HG03045 (cell line): ENCODE results near the gene CHFR.
"Not testable (repeated sequence)": the region's sequence is repeated elsewhere in the genome, so short reads cannot be mapped to it uniquely, and the experiment has no call there.

ENCODE experiments used
- ATAC-seq: cut with Tn5 transposase; IDR thresholded peaks from one replicate; pipeline ENCODE4 v1.9.1; 2021; ENCODE audit warnings: mild to moderate bottlenecking, moderate library complexity; ENCODE audit not compliant: unreplicated experiment

The CHFR gene

DNA sequence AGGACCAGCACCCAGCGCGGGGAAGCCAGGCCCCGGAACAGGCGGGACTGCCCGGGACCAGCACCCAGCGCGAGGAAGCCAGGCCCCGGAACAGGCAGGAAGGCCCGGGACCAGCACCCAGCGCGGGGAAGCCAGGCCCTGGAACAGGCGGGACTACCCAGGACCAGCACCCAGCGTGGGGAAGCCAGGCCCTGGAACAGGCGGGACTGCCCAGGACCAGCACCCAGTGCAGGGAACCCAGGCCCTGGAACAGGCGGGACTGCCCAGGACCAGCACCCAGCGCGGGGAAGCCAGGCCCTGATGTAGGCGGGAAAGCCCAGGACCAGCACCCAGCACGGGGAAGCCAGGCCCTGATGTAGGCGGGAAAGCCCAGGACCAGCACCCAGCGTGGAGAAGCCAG, 12.8 kb downstream of the CHFR start:
- not testable (repeated sequence) for ATAC-seq

DNA sequence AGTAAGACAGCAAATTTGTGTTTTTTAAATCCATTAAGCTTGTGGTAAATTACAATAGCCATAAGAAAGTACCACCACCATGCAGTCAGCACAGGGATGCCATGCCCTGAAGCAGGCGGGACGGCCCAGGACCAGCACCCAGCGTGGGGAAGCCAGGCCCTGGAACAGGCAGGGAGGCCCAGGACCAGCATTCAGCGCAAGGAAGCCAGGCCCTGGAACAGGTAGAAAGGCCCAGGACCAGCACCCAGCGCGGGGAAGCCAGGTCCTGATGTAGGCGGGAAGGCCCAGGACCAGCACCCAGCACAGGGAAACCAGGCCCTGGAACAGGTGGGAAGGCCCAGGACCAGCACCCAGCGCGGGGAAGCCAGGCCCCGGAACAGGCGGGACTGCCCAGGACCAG, 13.2 kb downstream of the CHFR start:
- no peak for ATAC-seq

DNA sequence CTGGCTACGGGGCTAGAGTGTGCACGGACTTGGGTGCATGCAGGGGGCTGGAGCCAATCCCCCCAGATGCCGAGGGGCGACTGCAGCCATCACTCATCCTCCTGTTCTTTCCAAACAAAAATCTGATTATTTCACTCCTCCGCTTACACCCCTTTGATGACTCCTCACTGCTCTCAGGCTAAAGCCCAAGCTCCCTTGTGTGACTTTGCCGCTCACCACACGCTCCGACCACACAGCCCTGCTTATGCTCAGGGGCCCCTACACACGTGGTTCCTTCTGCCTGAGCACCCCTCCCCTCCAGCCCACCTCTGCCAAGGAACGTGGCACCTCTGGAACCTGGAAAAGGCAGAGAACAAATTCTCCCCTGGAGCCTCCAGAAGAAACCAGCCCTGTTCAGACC, 13.7 kb downstream of the CHFR start:
- no peak for ATAC-seq

DNA sequence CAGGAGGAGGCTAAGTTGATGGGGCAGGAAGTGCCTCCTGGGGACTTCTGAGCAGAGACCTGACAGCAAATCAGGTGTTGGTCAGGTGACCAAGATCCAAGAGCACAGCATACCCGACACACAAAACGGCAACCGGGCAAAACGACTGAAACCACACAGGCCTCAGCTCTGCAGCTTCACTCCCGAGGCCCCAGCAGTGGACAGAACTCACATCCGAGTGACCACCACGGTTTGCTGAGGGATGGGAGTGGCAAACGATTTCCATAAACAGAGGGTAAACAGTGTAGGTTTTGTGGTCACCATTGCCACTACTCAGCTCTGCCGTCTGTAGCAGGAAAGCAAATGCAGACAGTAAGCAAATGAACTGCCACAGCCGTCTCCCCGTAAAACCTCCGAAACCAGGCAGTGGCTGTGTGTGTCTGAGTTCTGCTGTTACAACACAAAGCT, 14.4 kb downstream of the CHFR start:
- ATAC-seq, result no peak

DNA sequence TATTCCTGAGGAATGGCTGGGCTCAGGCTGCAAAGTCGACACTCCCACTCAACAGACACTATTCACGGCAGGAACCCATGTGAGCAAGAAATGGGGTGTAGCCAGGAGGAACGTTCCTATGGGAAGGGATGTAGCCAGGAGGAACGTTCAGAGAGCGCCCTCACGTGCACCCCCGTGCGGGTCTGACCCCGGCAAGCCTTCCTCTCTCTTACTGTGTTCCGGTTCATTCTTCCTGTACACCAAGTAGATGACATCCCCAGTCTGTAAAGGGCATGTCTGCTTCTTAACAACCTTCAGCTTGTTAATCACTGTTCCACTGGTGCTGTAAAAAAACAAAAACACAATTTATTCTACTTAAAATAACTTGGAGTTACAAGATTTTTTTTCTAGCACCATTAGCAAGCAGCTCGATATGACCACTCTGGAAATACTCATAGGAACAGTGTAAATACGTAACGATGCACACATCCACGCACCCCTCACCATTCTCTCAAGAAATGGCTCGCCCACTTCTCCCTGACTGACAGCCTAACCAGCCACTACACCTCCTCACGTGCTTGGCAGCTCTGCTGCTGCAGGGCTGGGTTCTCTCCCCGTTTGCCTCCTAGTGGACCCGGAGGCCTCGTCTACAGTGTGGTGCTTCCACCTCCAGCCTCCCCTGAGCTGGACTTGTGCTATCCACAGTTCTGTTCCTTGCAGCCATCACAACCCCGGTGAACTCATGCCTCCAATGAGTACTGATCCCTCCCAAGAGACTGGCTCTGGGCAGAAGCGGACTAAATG, 15.1 kb downstream of the CHFR start:
- no peak for ATAC-seq

DNA sequence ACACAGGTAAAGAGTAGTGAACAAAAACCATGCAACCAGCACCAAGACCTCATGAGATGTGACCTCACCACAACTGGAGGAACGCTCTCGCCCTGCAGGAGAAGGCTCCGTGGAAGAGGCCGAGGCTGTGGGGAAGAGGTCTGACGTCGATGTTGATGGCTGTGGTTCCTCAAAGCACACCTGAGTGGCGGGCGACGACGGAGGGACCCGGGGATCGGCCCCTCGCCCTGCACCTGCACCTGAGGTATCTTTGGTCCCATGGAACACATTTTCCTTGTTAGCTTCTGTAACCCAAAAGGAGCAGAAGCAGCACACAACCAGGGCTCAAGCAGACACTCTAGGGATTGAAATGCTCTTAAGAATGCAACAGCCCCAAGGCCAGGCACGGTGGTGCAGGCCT, 17.9 kb downstream of the CHFR start:
- ATAC-seq, result no peak

DNA sequence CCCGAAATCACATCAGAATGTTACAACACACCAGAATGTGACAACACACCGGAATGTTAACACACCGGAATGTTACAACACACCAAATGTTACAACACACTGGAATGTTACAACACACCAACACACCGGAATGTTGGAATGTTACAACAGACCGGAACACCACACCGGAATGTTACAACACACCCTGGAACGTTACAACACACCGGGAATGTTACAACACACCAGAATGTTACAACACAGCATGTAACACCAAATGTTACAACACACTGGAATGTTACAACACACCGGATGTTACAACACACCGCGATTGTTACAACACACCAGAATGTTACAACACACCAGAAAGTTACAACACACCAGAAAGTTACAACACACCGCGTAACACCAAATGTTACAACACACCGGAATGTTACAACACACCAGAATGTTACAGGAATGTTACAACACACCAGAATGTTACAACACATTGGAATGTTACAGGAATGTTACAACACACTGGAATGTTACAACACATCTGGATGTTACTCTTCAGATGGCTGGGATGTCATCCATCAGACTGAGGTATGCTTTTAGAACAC, 21.1 kb downstream of the CHFR start:
- no peak for ATAC-seq

DNA sequence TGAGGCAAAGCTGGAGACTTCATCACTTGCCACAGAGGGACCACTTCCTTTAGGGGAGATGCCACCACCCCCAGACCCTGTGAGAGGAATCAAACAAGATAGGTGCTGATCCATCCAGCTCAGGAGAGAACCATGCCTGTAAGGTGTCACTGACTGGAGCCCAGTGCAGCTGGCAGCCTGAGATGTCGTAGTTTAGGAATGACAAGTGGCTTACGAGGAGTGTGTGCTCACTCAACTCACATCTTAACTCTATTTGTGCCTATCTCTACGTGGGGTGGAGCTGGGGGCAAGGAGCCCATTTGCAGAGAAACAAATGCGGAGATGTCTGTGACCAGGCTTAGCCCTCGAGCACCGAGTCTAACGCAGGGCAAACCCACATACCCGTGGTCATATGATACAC, 25.8 kb downstream of the CHFR start:
- ATAC-seq, result no peak

DNA sequence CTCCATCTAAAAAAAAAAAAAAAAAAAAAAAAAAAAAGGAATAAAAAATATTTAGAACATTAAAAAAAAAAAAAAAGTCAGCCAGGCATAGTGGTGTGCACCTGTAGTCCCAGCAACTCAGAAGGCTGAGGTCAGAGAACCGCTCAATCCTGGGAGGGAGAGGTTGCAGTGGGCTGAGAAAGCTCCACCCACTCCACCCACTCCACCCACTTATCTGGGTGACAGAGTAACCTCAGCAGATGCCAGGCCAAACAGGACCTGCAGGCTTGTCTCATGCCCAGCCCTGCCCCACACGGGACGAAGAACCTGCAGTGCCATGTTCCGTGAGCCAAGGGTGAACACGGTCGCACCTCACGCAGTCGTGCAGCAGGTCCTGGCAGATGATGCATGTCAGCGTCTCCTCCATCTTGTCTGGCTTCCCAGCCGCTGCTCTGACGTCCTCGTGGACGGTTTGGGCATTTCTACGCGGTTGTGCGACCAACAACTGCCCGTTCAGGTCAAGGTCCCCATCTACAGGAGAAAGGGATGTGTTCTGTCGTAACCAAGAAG, 28.6 kb downstream of the CHFR start:
- no peak for ATAC-seq

DNA sequence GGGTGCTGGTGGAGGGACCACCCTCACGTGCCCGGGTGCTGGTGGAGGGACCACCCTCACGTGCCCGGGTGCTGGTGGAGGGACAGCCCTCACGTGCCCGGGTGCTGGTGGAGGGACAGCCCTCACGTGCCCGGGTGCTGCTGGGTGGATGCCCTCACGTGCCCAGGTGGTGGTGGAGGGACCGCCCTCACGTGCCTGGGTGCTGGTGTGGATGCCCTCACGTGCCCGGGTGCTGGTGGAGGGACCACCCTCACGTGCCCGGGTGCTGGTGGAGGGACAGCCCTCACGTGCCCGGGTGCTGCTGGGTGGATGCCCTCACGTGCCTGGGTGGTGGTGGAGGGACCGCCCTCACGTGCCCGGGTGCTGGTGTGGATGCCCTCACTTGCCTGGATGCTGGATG, 30.4 kb downstream of the CHFR start:
- not testable (repeated sequence) for ATAC-seq

DNA sequence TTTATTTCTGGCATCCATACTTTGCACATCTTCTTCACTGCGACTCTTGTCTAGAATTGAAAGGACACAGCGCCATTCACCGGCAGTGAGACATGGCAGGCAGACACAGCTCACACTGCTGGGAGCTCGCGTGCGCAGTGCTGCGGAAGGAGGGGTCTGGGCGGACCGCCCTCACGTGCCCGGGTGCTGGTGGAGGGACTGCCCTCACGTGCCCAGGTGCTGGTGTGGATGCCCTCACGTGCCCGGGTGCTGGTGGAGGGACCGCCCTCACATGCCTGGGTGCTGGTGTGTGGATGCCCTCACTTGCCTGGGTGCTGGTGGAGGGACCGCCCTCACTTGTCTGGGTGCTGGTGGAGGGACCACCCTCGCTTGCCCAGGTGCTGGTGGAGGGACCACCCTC, 30.8 kb downstream of the CHFR start:
- ATAC-seq, result no peak

DNA sequence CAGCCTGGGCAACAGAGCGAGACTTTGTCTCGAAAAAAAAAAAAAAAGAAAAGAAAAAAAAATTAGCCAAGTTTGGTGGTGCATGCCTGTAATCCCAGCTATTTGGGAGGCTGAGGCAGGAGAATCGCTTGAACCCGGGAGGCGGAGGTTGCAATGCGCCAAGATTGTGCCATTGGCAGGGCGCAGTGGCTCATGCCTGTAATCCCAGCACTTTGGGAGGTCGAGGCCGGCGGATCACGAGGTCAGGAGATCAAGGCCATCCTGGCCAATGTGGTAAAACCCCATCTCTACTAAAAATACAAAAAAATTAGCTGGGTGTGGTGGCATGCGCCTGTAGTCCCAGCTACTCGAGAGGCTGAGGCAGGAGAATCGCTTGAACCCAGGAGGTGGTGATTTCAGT, 32.2 kb downstream of the CHFR start:
- ATAC-seq, result not testable (repeated sequence)

DNA sequence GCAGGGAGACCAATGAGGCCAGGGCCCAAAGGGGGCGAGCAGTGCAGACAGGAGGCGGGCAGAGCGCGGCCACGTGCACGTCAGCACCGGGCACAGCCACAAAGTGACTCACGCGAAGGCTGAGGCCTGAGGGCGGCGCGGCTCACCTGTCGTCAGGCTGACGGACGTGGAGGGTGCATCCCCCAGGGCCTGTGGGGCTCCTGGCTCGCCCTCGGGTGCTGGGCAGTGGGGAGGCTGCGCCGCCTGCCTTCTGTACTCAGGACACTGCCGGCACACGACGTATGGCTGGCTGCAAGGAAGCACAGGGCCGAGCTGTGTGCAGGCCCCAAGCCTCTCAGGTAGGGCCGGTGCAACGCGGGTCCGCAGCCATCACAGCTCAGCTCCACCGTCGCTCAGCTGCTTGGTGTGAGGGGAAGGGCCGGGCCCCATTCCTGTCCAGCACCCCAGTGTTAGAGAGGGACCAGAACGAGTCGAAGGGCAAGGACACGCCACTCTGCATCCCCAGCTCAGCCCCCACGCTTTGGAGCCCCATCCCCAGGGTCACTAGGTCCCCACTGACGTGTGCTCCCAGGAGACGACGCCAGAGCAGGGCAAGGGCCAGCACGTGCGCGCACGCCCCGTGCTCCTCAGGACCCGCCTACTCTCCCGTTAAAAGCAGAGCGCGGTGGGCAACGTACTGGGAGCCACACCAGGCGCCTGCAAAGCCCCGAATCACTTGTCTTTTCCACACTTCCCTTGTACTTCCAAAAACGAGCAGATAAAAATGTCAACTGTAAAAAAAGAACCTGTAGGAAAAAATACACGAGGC, 33.9 kb downstream of the CHFR start:
- ATAC-seq, result no peak

DNA sequence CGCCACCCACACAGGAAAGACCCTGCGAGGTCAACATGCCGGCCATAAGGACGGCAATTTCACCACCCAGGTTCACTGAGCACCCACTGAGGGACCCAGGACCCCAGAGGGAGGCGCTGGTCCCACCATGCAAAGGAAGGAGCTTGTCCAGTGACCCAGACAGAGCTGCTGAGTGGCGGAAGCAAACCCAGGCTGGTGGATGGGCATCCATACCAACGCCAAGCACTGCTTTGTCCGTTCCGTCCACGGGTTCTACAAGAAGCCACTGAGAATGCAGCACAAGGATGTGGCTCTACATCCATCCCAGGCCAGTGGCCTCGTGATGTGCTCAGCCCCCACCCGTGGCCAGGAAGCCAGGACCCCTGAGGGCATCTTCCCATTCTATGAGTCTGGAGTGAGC, 34.9 kb downstream of the CHFR start:
- ATAC-seq, result no peak

DNA sequence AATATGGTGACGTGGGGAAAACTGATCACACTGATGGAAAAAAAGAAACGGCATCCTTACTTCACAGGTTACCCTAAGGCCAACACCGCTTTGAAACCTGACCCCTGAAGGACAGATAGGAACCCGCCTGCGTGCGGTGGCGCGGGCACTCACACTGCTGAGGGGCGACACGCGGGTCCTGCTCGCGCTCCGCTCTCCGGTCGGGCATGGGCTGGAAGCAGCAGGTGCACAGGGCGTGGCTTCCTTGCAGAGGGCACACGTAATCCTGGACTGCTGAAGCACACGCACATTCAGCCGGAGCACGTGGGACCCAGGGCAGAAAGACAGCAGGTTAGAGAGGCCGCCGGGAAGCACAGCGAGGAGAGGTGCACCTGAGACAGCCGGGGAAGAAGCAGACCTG, 35.9 kb downstream of the CHFR start:
- no peak for ATAC-seq

DNA sequence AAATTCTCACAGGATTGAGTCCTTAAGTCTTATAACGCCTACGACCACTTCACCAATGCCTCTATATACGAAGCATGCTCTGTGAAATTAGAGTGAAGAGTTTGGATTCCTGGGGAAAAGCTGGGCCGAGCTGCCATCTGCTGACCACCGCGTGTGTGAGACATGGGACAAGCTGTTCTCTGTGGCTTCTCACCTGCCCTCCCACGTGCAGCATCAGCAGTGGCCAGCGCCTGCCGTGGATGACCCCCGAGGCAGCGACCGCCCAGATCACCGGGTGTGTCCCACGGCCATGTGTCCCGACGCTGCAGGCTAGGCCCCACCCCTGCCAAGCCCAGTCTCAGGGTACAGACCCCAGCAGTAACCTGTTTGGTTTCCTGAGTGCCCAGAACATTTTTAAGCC, 37.1 kb downstream of the CHFR start:
- ATAC-seq, result no peak

DNA sequence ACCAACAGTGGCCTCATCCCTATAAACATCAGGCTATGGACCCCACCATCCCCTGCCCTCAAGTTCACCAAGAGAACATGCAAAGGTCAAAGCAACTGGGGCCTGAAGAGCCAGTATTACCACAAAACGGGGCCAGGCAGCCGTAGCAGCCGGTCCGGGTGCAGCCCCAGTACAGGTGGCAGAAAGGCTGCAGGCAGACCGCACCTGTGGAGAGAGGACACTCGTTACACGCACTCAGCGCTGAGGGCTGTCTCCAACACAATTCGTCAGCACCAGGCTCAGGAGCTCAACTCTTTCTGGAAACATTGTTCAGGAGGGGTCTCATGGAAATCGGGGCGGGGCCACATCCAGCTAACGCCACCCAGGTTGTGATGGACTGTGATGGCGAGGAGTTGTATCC, 38.9 kb downstream of the CHFR start:
- no peak for ATAC-seq

DNA sequence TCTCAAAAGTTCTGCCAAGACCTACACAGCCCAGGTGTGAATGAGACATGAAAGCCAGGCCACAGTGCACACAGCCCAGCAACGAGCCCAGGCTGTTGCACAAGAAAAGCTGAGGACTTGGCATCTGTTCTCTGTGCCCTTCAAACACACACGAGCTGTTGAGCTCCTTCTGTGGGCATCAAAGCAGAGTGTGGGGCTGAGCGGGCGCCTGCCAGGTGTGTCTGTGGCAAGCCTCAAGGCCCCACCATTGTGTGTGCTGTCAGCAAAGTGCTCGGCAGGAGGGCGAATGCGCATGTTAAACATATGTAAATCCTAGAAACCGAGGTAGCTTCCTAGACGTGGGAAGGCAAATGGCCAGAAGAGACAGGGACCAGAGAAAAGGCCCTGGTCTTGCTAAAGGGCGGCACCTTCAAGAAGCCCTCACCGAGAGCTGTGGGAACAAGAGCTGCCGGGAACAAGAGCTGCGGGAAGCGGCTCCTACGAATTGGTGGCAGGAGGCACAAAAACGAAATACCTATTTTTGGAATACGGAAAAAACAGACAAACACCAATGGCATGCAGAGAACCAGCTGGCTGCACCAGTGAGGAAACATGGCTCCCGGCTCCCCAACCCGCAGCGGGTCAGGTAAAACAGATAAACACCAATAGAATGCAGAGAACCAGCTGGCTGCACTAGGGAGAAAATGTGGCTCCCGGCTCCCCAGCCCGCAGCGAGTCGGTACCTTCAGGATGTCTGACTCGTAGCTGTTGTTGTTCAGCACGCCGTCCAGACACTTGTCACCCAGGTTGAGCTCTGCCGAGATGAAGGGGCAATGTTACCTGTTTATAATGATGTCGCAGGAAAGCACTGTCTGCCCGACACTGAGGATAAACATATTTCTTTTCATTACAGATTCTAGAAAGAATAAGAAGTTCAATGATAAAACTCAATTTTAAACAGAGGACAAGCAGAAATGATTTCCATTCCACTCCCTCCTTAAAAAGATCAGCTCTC, 39.7 kb downstream of the CHFR start:
- ATAC-seq, result no peak

DNA sequence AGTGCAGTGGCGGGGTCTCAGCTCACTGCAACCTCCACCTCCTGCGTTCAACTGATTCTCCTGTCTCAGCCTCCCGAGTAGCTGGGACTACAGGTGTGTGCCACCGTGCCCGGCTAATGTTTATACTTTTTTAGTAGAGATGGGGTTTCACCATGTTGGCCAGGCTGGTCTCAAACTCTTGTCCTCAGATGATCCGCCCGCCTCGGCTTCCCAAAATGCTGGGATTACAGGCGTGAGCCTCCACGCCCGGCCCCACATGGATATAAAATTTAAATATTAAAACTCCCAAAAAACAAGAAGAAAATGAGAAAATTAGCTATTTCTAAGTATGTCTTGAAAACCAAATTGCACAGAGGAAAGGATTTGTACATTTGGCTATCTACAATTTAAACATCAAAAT, 42.7 kb downstream of the CHFR start:
- ATAC-seq, result not testable (repeated sequence)

DNA sequence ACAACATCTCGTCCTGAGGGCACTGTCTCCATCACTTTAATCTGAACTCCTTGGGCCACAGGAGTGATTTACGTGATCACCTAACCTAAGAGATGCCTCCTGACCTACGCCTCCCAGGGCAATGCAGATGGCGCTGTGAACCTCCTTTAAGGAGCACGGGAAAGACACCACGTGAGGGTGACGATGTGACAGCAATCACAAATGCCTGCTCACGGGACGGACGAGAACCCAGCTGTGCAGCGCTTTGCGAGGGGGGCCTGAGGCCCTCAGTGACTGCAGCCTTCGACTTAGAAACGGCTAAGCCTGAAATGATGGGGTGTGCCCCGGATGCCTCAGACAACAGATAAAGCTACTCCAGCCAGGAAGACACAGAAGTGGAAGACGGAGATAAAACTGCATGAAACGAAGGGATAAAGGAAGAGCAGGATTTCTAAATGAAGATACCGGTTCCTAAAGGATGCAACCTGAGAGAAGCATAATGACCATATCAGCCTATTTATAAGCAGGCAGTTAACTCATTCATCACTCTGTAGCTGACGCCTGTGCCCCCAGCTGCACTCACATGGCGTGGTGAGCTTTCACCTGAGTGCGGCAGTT, 44.9 kb downstream of the CHFR start:
- no peak for ATAC-seq
